Measurements from ENCODE around the gene CARD19.

Gene CARD19

GRCh38 chr9:93117924-93118862 lies 22.2 kb downstream of the CARD19 start:
- DNase-seq (ENCODE audit: low read depth in 1 of 2, low spot score in 1 of 2), result no peak

GRCh38 chr9:93118863-93119702 lies 23.1 kb downstream of the CARD19 start:
- no peak for DNase-seq (ENCODE audit: low read depth in 1 of 2, low spot score in 1 of 2)

- DNase-seq (ENCODE audit: low read depth in 1 of 2, low spot score in 1 of 2), result no peak
Observed at GRCh38 chr9:93119703-93119952, 23.6 kb downstream of the CARD19 start.

- no peak for DNase-seq (ENCODE audit: low read depth in 1 of 2, low spot score in 1 of 2)
Observed at GRCh38 chr9:93119953-93120845, 24.2 kb downstream of the CARD19 start.

- no peak for DNase-seq (ENCODE audit: low read depth in 1 of 2, low spot score in 1 of 2)
Observed at GRCh38 chr9:93120846-93121315, 24.9 kb downstream of the CARD19 start.

- no peak for DNase-seq (ENCODE audit: low read depth in 1 of 2, low spot score in 1 of 2)
Observed at GRCh38 chr9:93121316-93122241, 25.6 kb downstream of the CARD19 start.

- no peak for DNase-seq (ENCODE audit: low read depth in 1 of 2, low spot score in 1 of 2)
Observed at GRCh38 chr9:93122721-93123221, 26.8 kb downstream of the CARD19 start.

- no peak for DNase-seq (ENCODE audit: low read depth in 1 of 2, low spot score in 1 of 2)
Observed at GRCh38 chr9:93123561-93124283, 27.7 kb downstream of the CARD19 start.

GRCh38 chr9:93124793-93125192 lies 28.8 kb downstream of the CARD19 start:
- no peak for DNase-seq (ENCODE audit: low read depth in 1 of 2, low spot score in 1 of 2)

- no peak for DNase-seq (ENCODE audit: low read depth in 1 of 2, low spot score in 1 of 2)
Observed at GRCh38 chr9:93125331-93125894, 29.4 kb downstream of the CARD19 start.

GRCh38 chr9:93126151-93126781 lies 30.2 kb downstream of the CARD19 start:
- DNase-seq (ENCODE audit: low read depth in 1 of 2, low spot score in 1 of 2), result no peak

GRCh38 chr9:93126825-93127368 lies 30.9 kb downstream of the CARD19 start:
- no peak for DNase-seq (ENCODE audit: low read depth in 1 of 2, low spot score in 1 of 2)

- no peak for DNase-seq (ENCODE audit: low read depth in 1 of 2, low spot score in 1 of 2)
Observed at GRCh38 chr9:93127395-93127911, 31.4 kb downstream of the CARD19 start.

GRCh38 chr9:93128011-93128714 lies 32.1 kb downstream of the CARD19 start:
- DNase-seq (ENCODE audit: low read depth in 1 of 2, low spot score in 1 of 2), result no peak

GRCh38 chr9:93128715-93129224 lies 32.8 kb downstream of the CARD19 start:
- DNase-seq (ENCODE audit: low read depth in 1 of 2, low spot score in 1 of 2), result no peak

GRCh38 chr9:93129286-93129685 lies 33.3 kb downstream of the CARD19 start:
- DNase-seq (ENCODE audit: low read depth in 1 of 2, low spot score in 1 of 2), result no peak
